Liver (tissue), 3 donors: ENCODE results near the gene DDX24.

ENCODE experiments used
- ATF3 ChIP-seq: IDR thresholded peaks from 2 replicates; pipeline ENCODE4 v1.6.1; 2016; ENCODE audit warnings: antibody characterized with exemption
- CTCF ChIP-seq: fragments of 150-350 bp; IDR thresholded peaks from 2 replicates; pipeline ENCODE4 v1.5.1; 2017; ENCODE audit warnings: improper control_type of control experiment, low read depth, low read length; ENCODE audit not compliant: missing input control
- JUND ChIP-seq, 2 donors: IDR thresholded peaks; 2 replicates each; pipeline ENCODE4 v1.6.1; 2016; ENCODE audit warnings: antibody characterized with exemption in 2 of 2
- MAX ChIP-seq: IDR thresholded peaks from 2 replicates; pipeline ENCODE4 v1.6.1; 2016; ENCODE audit warnings: antibody characterized with exemption
- RAD21 ChIP-seq, 2 donors: IDR thresholded peaks; 2 replicates each; pipeline ENCODE4 v1.6.1; 2016; ENCODE audit warnings: antibody characterized with exemption in 2 of 2, mild to moderate bottlenecking in 2 of 2
- REST ChIP-seq: IDR thresholded peaks from 2 replicates; pipeline ENCODE4 v1.6.1; 2016; ENCODE audit warnings: antibody characterized with exemption, mild to moderate bottlenecking
- TAF1 ChIP-seq: conservative IDR thresholded peaks from 2 replicates; pipeline ENCODE4 v1.6.1; 2016; ENCODE audit warnings: antibody characterized with exemption, mild to moderate bottlenecking
- YY1 ChIP-seq: IDR thresholded peaks from 2 replicates; pipeline ENCODE4 v1.6.1; 2016; ENCODE audit warnings: antibody characterized with exemption, mild to moderate bottlenecking
- ZBTB33 ChIP-seq: IDR thresholded peaks from 2 replicates; pipeline ENCODE4 v1.6.1; 2016; ENCODE audit warnings: antibody characterized with exemption
- donor health status: healthy.
- donor health status: healthy.

GRCh38 chr14:94038510-94038909, 42.5 kb downstream of the DDX24 start:
- TF ChIP-seq CTCF (no peak), REST (no peak), JUND (IDR thresholded peaks at IDR 0.05) (no peak), RAD21 (IDR thresholded peaks at IDR 0.05) (no peak), ATF3 (no peak), YY1 (no peak), ZBTB33 (no peak), TAF1 (no peak), MAX (no peak)
